NCI-H446 treated with DMSO at 0.1 percent for 48 hours (cell line): ENCODE measurements around the gene SYK.

ENCODE experiments used
- DNase-seq: peaks from one replicate; lab custom pipeline; 2025; lab: John Stamatoyannopoulos, UW

Gene SYK

DNA sequence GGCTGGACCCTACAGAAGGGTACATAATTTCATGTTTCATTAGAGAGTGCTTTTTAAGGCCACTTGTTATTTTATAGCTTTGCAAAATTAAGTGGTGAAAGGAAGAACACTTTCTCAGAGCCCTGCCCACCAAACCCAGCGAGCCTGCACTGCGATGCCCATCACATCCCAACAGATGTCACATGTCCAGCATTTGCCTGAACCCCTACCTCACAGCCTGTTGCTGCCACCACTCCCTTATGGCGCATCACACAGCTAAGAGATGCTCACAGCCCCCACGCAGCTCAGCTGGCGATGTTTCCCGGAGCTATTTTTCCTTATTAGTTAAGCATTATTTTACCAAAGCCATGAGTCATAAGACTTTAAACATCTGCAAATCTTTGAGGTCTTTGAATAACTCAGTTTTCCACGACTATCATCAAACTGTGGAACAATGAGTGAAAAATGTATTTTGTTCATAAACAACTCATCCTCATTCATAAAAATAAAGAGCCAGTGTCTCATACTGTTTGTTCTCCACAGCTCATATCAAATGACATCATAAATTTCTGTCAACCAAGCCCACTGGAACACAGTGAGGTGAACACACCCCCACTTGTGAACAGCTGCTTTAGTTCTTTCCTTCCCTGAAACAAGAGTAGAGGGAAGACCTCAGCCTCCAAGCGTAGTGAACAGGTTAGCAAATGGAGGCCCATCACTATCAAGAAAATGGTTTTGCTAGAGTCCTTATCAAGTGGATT is 104.9 kb downstream of the SYK start:
- no peak for DNase-seq

DNA sequence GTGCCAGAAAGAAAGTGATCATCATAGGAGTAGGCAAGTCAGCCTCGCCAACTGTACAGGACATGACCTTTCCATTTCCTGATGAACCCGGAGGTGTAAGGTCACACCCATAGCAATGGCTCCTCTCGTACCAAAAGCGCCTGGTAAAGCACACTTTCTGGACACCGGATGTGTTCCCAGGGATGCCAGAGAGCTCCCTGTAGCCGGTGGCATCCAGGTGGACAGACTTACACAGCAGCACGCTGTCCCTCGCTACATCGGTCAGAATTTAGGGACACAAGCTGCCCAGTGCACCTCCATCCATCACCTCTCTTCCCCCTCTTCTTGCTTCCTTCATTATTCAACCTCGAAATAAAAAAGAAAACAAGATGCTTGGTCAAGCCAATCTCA is 105.4 kb downstream of the SYK start:
- no peak for DNase-seq

DNA sequence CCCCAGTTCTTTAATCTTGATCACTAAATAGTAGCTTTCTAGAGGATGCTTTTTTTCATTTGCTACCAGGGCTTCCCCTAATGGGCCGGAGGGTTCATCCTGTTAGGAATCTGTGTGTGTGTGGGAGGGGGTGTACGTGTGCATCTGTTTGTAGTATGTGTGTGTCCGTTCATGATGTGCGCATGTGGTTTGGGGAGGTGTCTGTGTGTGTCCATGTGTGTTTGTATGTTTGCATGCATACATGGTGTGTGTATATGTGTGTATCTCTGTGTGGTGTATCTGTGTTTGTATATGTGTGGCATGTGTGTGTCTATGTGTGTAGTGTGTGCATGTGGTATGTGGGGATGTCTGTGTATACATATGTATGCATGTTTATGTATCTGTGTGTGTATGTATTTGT is 106.2 kb downstream of the SYK start:
- DNase-seq = no peak

DNA sequence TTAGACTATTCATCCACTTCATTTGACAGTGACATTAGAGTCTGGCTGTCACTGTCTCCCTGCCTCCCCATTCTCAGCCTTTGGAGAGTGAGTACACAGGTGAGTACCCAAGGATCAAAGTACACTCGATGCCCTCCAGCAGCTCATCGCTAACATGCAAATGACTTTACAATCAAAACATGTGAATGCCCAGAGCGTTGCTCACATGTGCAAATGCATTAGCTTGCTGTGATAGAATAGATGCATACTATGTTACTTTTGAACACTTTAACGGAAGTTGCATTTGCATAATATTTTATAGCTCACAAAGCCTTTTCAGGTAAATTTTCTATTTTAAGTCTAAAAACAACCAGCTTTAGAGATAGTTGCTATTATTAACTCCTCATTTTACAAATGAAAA is 107.6 kb downstream of the SYK start:
- no peak for DNase-seq

DNA sequence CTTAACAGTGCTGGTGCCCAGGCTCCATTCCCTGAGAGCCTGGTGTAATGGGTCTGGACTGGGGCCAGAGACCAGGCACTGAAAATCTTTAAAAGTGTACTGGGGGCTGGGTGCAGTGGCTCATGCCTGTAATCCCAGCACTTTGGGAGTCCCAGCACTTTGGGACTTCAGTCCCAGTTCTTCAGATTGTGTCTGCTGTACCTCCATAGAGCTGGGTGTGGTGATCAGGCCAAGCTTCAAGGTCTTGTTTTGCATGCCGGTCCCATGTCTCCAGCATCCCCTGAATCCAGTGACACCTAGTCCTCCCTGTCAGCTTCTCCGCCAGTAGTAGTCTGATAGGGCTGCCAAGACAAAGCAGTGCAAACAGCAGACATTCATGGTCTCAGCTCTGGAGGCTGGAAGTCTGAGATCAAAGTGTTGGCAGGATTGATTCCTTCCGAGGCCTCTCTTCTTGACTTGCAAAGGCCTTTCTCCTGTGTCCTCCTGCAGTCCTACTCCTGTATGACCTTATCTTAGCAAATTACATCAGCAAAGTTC is 108.2 kb downstream of the SYK start:
- no peak for DNase-seq

DNA sequence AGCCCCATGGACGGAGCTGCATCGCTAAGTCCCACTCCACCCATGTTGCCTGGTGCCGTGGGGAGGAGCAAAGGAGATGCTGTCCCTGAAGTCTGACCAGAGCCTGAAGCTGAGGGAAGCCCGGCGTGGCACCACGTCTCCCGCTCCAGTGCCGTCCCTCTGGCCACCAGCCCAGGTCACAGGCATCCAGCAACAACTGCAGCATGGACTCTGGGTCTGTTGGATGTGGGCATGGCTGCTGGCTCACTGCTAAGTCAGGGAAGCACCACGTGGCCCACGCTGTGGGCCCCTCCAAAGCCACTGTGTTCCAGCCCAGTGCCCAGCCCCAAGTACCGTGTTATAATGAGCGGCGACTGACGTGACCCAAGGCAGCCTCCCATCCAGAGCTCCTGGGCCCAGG is 112.6 kb downstream of the SYK start:
- DNase-seq = no peak

DNA sequence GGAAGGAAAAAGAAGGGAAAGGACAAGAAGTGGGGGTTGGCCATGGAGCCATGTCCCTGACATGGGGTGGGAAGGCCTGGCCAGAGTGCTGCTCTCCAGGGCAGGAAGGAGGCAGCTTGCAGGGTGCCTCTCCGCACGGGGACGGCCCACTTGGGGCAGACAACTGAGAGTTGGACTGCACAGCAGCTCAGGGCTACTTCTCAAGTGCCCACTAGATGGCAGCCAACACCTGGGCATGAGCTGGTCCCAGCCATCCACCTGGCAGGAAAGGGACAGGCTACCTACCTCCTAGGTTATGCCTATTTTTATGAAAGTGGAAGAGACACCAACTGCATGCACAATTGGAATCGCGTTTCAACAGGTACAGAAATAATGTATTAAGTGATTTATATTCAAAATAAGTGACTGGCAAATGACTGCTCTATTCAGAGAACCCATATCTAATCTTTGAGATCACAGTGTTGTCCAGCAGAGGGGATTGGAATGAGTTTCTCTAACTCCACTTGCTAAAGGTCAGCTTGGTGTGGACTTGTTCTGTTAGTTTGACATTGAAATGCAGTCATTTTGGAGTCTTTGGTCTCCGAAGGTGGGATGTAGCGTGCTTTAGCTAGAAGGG is 113.4 kb downstream of the SYK start:
- DNase-seq = peak; percentile 18

DNA sequence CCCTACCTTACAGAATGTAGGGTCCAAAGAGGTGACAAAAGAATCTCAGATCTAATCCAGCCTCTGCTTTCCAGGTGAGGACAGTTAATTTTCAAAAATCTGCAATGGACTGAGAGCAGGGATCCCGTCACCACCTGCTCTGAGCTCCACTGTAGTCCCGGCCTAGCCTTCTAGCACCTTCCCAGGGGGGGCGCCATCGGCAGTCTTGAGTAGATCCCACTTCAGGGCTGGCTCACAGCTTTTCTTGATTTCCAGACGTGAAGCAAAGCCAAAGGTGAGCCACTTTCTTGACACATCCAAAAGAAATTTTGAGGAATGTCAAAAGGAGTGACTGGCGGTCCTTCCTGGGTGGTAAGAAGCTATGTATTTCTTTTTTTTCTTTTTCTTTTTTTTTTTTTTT is 114.1 kb downstream of the SYK start:
- DNase-seq = no peak

DNA sequence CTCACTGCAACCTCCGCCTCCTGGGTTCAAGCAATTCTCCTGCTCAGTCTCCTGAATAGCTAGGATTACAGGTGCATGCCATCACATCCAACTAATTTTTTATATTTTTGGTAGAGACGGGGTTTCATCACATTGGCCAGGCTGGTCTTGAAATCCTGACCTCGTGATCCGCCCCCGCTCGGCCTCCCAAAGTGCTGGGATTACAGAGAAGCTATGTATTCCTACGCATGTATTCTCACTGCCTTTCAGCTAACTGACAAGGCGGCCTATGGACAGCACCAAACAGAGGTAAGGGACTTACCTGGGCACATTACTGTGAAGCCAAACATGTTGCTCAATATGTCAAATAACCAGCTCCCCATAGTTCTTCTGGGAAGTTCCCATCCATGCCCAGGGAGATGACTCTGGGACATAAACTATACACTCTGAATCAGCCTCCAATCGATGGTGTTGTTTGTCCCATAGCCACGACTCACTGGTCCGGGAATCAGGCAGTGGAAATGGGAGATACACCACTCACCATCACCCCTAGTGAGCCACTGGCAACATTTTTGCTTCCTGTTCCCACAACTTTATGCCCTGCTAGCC is 114.6 kb downstream of the SYK start:
- no peak for DNase-seq

DNA sequence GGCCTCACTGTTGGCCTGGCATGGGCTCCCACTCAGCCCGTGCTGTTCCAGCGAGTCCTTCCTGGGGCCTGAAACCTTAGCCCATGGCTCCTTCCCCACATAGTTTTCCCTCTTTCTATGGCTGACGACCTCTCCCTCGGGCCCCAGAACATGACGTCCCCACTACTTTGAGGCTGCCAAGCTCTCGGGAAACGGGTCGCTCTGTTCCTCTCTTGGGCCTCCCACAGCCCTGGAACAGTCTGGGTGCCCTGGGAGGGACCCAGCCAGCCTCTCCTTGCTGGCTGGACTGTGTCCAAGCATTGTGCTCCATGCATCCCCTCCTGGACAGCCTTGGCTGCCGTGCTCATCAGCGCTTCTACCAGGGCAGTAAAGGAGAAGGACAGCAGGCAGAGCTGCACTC is 118.3 kb downstream of the SYK start:
- no peak for DNase-seq

DNA sequence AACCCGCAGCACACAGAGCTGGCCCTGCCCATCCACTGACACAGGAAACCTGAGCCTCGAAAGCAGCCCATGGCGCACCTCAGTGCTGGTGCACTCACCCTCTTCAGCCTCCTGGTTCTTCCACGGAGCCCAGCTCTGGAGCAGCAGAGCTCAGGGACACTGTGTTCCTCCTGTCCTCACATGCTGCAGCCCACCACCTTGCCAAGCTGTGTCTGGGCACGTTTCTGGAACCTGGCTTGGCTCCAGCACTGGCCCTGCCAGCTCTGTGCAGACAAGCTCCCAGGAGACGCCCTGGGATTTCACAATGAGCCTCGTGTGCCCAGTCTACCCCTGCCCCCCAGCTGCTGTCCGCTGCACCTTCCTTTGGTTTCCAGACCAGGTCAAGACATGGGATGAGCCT is 119.5 kb downstream of the SYK start:
- DNase-seq = no peak

DNA sequence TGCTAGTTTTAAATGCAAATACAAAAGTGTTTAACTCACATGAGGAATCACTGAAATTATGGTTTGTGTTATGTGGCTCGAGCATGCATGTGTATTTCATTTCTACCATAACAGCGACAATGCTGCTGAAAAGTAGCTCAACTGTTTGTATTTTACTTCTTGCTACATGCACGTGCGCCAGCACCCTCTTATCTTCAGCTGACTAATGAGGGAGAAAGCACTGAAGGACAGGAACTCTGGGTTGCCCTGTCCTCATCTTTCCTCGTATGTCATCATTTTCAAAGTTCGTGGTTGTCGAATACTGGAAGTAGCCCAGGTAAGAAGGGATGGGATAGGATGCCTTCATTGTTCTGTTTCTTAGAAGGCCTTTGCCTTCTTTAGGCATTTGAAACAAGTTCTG is 120.3 kb downstream of the SYK start:
- no peak for DNase-seq

DNA sequence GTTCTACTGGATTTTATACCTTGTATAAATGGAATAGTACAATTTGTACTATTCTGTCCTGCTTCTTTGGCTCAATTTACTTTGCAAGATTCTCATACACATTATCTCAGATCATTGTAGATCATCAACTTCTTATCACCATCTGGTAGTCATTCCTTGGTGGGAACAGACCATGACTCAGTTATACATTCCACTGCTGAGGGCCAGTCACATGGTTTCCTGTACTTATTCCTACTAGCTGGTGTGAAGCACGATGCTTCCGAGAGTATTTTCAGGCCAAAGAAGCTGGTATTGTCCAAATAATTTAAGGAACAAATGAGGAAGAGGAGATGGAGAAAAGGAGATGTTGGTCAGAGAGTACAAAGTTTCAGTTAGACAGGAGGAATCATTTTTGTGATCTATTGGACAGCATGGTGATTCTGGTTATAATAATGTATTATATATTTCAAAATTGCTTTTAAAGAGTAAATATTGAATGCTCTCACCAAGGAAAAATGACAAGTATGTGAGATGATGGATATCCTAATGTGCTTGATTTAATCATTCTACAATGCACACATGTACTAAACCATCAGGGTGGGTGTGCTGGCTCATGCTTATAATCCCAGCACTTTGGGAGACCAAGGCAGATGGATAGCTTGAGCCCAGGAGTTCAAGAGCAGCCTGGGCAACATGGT is 124.1 kb downstream of the SYK start:
- DNase-seq = no peak

DNA sequence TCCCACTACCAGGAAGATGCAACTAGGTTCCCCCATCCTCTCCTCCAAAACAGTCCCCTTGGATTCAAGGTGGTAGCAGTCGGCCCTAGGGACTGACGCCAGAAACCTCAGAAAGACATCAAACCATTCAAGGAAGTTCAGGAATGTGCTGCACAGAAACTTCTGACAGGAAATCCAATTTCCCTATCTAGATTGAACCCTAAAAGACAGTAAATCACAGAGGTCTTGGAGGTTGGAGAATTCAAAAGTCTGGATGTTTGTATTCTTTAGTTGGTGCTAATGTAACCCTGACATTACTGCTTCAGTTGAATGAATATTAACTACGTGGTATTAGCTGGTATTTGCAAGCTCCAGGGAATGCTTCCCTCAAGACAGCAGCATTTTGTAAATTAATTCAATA is 125.3 kb downstream of the SYK start:
- DNase-seq = no peak

DNA sequence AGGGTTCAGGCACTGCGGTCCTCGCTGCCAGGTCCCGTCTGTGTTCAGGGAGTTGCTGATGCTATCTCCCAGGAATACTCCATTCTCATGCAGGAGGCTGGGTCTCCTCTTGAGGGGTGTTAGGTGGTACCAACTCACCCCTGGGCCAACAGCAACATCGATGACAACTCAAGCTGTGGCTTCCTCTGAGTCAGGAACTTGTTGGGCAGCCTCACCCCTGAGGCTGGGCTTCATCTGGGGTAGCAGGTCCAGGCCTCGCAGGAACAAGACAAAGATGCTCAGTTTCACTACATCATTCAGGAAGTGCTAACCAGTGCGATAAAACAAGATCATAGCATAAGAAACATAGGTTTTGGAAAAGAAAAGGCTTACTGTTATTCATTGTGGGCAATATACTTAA is 125.9 kb downstream of the SYK start:
- DNase-seq = no peak

DNA sequence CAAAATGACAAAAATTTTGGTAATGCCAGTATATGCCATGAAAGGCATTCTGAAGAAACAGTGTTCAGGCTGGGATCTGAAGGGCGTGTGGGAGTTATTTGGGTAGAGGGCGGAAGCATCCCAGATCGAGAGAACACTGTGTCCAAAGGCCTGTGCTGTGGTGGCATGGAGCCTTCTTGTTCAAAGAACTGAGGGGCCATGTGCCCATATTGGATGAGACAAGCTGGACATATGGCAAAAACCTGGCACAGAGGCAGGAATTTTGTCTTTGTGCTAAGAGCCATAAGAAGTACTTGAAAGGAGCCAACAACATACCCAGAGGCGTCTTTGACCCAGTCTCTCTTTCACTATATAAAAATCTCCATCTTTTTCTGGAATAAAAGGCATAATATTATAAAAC is 128.0 kb downstream of the SYK start:
- DNase-seq = no peak

DNA sequence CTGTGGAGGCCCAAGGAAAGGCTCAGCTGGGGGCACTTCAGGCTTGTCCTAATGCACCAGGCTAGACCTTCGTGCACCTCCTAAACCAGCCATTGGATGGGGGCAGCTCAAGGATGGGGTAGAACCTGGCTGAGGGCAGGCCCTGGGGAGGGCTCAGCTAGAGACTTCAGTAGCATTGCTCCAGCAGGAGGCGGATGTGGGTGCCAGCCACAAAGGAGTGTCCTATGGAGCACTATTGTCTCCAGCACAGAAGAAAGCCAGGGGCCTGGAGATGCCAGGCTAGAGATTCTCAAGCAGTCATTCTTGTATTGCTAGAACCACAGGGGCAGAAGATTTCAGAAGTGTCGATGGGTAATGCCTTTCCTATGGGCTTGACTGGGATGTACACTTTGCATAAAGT is 131.8 kb downstream of the SYK start:
- DNase-seq = no peak

DNA sequence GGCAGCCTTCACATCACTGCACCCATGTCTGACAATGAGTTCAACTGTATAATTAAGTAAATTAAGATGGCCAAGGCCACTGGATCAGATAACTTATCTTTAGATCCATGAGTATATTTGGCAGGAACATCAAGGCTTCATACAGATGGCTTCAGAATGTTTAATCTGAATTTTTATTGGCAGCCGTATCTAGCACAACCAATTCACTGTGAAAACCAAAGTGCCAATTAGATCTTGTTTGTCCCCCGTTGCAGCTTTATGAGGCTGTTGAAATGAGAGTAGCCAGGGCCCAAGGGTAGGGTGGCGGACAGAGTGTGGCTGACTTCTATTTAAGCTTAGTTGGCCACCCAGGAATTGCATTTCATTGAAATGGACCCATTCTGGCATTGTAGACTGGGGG is 137.7 kb downstream of the SYK start:
- no peak for DNase-seq

DNA sequence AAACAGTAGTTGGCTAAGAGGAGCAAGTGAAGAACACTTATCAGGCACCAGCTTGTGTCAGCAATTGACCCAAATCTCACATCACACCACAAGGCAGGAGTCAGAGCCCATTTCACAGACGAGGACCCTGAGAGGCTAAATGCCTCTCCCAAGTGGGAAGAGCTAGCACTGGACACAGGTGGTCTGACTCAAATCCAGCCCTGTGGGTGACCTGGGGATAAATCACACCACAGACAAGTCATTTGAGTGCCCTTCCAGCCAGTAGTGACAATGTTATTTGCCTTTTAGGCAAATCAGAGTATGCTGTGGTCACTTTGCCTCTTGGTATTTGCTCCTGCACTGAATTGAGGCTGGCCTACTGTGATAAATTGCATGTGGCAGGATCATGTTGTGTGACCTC is 138.7 kb downstream of the SYK start:
- no peak for DNase-seq

DNA sequence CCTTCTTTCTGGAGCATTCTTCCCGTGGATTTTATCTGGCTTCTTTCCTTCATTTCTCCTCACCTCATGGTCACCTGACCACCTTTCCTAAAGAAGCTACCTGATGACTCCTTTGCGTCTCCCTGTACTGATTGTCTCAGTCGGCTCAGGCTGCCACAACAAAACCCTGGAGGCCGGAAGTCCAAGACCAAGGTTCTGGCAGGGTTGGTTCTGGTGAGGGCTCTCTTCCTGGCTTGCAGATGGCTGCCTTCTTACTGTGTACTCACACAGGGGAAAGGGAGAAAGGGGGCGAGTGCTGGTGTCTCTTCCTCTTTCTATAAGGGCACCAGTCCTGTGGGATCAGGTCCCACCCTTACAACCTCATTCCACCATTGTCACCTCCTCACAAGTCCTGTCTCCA is 140.0 kb downstream of the SYK start:
- no peak for DNase-seq

DNA sequence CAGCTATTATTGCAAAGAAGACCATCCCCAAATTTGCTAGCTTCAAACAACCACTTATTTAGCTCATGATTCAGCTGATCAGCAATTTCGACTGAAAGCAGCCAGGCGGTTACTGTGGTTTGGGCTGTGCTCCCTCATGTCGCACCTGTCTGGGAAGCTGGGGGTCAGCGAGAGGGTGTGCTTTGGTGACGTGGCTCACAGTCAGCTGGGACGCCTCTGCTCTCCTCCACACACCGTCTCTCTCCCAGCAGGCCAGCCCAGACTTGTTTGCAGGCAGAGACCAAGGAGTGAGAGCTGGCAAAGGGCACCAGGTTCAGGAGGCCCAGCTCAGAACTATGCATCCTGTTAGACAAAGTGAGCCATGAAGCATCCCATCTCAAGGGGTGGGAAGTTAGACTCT is 140.9 kb downstream of the SYK start:
- no peak for DNase-seq

DNA sequence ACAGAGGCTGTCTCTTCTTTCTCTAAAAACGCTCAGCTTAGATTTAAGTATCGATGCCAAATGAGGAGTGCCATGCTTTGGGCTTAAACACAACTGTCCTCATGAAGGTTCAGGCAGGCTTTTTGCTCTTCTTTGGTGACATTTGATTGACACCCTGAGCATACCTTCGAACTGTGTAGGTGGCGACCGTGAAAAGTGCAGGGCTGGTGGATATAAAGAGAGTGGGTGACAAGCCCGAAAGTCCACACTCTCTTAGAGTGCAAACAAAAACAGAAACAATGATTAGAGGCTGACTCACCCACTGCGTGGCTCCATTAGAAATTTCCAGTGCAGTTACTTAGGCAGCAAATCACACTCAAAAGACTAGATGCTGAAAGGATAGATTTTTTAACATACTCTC is 141.7 kb downstream of the SYK start:
- no peak for DNase-seq

DNA sequence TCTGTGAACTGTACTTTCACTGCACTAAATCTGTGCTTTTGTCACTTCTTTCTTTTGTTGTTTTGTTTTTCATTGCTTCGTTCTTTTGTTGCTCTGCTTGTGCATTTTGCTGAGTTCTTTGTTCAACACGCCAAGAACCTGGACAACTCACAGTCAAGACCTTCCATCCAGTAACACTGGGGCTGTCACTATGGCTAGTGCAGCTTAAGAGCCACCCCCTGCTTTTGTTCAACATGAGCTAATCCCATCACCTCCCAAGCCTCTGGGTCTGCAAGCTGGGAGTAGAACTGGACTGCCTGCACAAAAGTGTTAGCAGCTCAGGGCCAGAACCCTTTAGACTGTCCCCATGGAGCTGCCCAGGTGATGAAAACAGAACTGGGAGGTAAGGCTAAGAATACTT is 143.7 kb downstream of the SYK start:
- DNase-seq = no peak
